ENCODE data around the gene GJA4. TPM values are rescaled to one million over a fixed set of nuclear protein-coding genes. Genes with fewer than 3 reads are reported as not detected.
"Not testable (repeated sequence)": the region's sequence is repeated elsewhere in the genome, so short reads cannot be mapped to it uniquely, and the experiment has no call there.

Gene GJA4
- polyA plus RNA-seq, 2 donors: 0.77 to 2.6 TPM

DNA sequence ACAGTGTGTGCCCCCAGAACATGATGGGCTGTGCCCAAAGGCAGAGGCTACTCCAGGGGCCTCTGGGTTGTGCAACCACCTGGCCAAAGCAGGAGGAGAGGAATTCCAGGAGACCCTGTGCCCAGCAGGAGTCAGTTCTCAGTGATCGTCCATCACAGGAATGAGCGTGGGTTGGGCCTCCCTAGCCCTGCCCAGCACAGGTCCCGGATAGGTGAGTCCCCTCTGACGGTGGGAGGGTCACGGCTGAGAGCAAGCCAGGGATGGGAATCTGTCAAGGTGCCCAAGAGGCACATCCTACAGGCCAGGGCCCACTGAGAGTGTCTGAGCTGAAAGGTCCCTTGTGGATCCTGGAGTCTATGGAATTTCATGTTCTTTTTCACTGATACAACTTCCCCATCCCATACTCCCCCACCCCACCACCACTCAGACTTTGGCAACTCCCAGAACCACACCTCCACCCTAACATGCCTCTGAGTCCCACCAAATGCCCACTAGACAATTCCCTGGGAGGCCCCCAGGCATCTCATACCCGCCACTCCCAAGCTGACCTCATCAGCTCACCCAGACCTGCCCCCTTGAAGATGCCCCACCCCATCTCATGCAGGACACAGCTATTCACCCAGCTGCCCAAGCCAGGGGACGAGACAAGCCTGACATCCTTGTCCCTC lies 30.2 kb upstream of the GJA4 start:
- Histone ChIP-seq H3K27ac (ENCODE audit: low read depth in 2 of 2, low read length in 1 of 2) (peak overlapping the region in 1 of 2 donors; percentile 62), H3K4me1 (ENCODE audit: control insufficient read depth in 2 of 2, insufficient read depth in 2 of 2, low read length in 1 of 2) (peaks cover 0 to 35% of the 10 kb centered on the region in 2 donors), H3K36me3 (ENCODE audit: control insufficient read depth in 2 of 2, insufficient read depth in 2 of 2, low read length in 1 of 2) (peaks cover 0 to 5% of the 10 kb centered on the region in 2 donors), H3K9me3 (ENCODE audit: control insufficient read depth in 2 of 2, insufficient read depth in 1 of 2, low read depth in 1 of 2, low read length in 1 of 2) (peaks cover 0 to 4% of the 10 kb centered on the region in 2 donors), H3K27me3 (ENCODE audit: control insufficient read depth in 1 of 2, insufficient read depth in 2 of 2, low read length in 2 of 2) (no peaks in the 10 kb centered on the region), H3K4me3 (ENCODE audit: low read depth in 1 of 2, low read length in 2 of 2) (no peak overlapping the region)
- WGBS, 2 donors: 62 to 64% methylated on average over 7 of the region's 7 CpGs

DNA sequence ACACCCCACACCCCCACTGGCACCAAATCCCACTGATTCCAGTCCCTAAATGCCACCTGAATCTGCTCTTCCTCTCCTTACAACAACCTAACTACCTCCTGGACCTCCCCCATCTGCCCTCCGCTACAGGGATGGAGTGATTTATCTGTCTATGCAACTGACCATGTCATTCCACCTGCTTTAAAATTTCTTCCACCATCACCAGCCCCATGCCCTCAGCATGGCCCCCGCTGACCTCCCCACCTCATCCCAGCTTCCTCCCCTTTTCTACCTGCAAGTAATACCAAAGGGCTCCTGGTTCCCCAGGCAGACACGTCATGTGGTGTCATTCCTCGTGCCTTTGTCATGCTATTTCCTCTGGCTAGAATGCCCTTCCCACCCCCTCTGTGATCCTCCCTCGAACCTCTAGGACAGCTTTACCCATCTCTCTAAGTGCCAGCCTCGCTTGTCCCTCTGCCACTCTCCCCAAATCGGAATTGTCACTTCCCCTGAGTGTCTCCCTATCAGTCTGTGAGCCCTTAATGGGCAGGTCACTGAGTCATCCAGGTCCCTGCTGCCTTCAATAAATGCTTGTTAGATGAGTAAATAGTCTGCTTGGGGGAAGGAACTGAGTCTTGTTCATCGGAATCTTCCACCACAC lies 29.5 kb upstream of the GJA4 start:
- H3K36me3 ChIP-seq (ENCODE audit: control insufficient read depth in 2 of 2, insufficient read depth in 2 of 2, low read length in 1 of 2): no peaks in the 10 kb centered on the region
- H3K4me1 ChIP-seq (ENCODE audit: control insufficient read depth in 2 of 2, insufficient read depth in 2 of 2, low read length in 1 of 2): peaks cover 0 to 29% of the 10 kb centered on the region in 2 donors
- WGBS, 2 donors: 45 to 49% methylated on average over 8 of the region's 8 CpGs
- H3K4me3 ChIP-seq (ENCODE audit: low read depth in 1 of 2, low read length in 2 of 2): no peak overlapping the region
- peak overlapping the region; percentile 75 to 78 for H3K27ac ChIP-seq (ENCODE audit: low read depth in 2 of 2, low read length in 1 of 2)
- H3K9me3 ChIP-seq (ENCODE audit: control insufficient read depth in 2 of 2, insufficient read depth in 1 of 2, low read depth in 1 of 2, low read length in 1 of 2): peaks cover 0 to 4% of the 10 kb centered on the region in 2 donors
- H3K27me3 ChIP-seq (ENCODE audit: control insufficient read depth in 1 of 2, insufficient read depth in 2 of 2, low read length in 2 of 2): no peaks in the 10 kb centered on the region

DNA sequence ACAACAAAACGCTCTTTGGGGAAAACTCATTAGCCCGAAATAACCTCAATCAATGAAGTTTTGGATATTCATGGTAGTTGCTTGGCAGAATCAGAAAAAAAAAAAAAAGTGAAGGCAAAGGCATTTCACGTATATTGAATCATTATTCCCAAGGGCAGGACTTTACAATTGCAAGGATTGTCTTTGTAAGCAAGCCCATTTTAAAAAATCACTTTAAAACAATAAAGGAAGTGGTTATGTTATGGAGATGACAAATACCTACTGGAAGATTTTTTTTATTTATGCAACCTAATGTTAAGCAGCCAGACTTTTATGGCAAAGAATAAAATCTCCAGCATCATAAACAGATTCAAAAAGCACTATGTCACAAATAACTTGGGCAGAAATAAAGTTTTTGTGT lies 23.9 kb upstream of the GJA4 start:
- 68 to 78% methylated on average over 3 of the region's 3 CpGs for WGBS, 2 donors

DNA sequence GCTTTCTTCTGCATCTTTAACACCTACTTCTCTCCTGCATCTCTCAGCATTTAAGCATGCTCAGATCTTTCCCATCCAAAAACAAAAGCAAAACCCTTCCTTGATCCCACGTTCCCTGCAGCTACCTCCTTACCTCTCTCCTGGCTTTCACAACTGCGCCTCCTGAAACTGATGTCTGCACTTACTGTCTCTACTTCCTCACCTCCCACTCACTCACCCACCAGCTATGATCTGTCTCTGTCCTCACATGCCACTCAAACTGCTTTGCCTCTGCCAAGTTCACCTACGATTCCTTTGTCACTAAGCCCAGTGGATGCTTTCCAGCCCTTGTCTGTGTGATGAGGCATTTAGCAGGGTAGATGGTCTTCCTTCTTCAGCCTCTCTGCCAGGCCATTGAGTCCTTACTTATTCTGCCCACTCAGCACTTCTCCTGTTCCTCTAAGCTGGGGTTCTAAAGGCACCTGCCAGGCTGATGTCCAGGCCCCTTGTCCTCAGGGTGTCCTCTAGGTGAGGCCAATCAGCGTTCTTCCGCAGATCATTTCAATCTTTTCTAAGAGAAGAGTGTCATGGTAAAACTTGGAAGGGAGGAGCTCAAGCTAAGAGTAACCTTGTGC lies 21.8 kb upstream of the GJA4 start:
- Histone ChIP-seq H3K27ac (ENCODE audit: low read depth in 2 of 2, low read length in 1 of 2) (no peak overlapping the region), H3K9me3 (ENCODE audit: control insufficient read depth in 2 of 2, insufficient read depth in 1 of 2, low read depth in 1 of 2, low read length in 1 of 2) (no peaks in the 10 kb centered on the region), H3K27me3 (ENCODE audit: control insufficient read depth in 1 of 2, insufficient read depth in 2 of 2, low read length in 2 of 2) (no peaks in the 10 kb centered on the region), H3K36me3 (ENCODE audit: control insufficient read depth in 2 of 2, insufficient read depth in 2 of 2, low read length in 1 of 2) (no peaks in the 10 kb centered on the region), H3K4me1 (ENCODE audit: control insufficient read depth in 2 of 2, insufficient read depth in 2 of 2, low read length in 1 of 2) (peaks cover 0 to 2% of the 10 kb centered on the region in 2 donors), H3K4me3 (ENCODE audit: low read depth in 1 of 2, low read length in 2 of 2) (no peak overlapping the region)
- 63 to 64% methylated on average over 5 of the region's 5 CpGs for WGBS, 2 donors

More for the DNA sequence above, 23.9 kb upstream of the GJA4 start:
- Histone ChIP-seq H3K4me3 (ENCODE audit: low read depth in 1 of 2, low read length in 2 of 2) (no peak overlapping the region), H3K27ac (ENCODE audit: low read depth in 2 of 2, low read length in 1 of 2) (no peak overlapping the region), H3K9me3 (ENCODE audit: control insufficient read depth in 2 of 2, insufficient read depth in 1 of 2, low read depth in 1 of 2, low read length in 1 of 2) (no peaks in the 10 kb centered on the region), H3K27me3 (ENCODE audit: control insufficient read depth in 1 of 2, insufficient read depth in 2 of 2, low read length in 2 of 2) (no peaks in the 10 kb centered on the region), H3K36me3 (ENCODE audit: control insufficient read depth in 2 of 2, insufficient read depth in 2 of 2, low read length in 1 of 2) (no peaks in the 10 kb centered on the region), H3K4me1 (ENCODE audit: control insufficient read depth in 2 of 2, insufficient read depth in 2 of 2, low read length in 1 of 2) (peaks cover 0 to 6% of the 10 kb centered on the region in 2 donors)

DNA sequence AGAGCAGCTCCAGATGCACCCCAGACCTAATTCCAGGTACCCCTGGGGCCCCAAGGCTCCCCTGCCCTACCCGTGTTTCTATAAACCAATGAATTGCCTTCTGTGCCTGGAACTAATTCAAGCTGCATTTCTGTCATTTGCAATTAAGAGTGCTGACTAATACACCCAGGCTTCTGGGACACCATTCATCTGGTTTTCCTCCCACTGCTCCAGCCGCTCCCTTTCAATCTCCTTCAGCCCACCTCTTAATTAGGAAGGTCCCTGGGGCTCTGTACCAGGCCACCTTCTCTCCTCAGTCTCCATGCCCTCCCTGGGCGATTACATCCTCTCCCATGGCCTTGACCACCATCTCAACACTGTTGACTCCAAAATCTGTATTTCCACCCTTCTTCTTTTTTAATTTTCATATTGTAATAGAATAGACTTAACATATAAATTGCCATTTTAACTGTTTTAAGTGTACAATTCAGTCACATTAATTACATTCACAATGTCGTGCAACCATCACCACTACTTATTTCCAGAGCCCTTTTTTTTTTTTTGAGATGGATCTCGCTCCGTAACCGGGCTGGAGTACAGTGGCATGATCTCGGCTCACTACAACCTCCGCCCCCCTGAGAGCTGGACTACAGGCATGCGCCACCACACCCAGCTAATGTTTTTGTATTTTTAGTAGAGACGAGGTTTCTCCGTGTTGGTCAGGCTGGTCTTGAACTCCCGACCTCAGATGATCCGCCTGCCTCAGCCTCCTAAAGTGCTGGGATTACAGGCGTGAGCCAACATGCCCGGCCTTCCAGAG lies 21.0 kb upstream of the GJA4 start:
- peaks cover 0 to 2% of the 10 kb centered on the region in 2 donors for H3K4me1 ChIP-seq (ENCODE audit: control insufficient read depth in 2 of 2, insufficient read depth in 2 of 2, low read length in 1 of 2)

DNA sequence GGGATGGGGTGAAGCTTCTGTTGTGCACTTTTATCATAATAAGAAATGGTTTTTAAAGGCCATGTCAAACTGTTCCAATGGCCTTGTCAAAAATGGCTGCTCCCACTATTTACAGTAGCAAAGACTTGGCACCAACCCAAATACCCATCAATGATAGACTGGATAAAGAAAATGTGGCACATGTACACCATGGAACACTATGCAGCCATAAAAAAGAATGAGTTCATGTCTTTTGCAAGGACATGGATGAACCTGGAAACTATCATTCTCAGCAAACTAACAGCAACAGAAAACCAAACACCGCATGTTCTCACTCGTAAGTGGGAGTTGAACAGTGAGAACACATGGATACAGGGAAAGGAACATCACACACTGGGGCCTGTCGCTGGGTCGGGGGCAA lies 19.7 kb upstream of the GJA4 start:
- WGBS, 2 donors: 87 to 96% methylated on average over 4 of the region's 4 CpGs
- H3K27me3 ChIP-seq (ENCODE audit: control insufficient read depth in 1 of 2, insufficient read depth in 2 of 2, low read length in 2 of 2); H3K27ac ChIP-seq (ENCODE audit: low read depth in 2 of 2, low read length in 1 of 2); H3K9me3 ChIP-seq (ENCODE audit: control insufficient read depth in 2 of 2, insufficient read depth in 1 of 2, low read depth in 1 of 2, low read length in 1 of 2); H3K4me3 ChIP-seq (ENCODE audit: low read depth in 1 of 2, low read length in 2 of 2); H3K36me3 ChIP-seq (ENCODE audit: control insufficient read depth in 2 of 2, insufficient read depth in 2 of 2, low read length in 1 of 2); H3K4me1 ChIP-seq (ENCODE audit: control insufficient read depth in 2 of 2, insufficient read depth in 2 of 2, low read length in 1 of 2): not testable (repeated sequence)

More for the DNA sequence above, 21.0 kb upstream of the GJA4 start:
- Histone ChIP-seq H3K27ac (ENCODE audit: low read depth in 2 of 2, low read length in 1 of 2) (no peak overlapping the region), H3K27me3 (ENCODE audit: control insufficient read depth in 1 of 2, insufficient read depth in 2 of 2, low read length in 2 of 2) (no peaks in the 10 kb centered on the region), H3K4me3 (ENCODE audit: low read depth in 1 of 2, low read length in 2 of 2) (no peak overlapping the region), H3K36me3 (ENCODE audit: control insufficient read depth in 2 of 2, insufficient read depth in 2 of 2, low read length in 1 of 2) (no peaks in the 10 kb centered on the region), H3K9me3 (ENCODE audit: control insufficient read depth in 2 of 2, insufficient read depth in 1 of 2, low read depth in 1 of 2, low read length in 1 of 2) (no peaks in the 10 kb centered on the region)
- WGBS, 2 donors: 80 to 81% methylated on average over 16 of the region's 16 CpGs

DNA sequence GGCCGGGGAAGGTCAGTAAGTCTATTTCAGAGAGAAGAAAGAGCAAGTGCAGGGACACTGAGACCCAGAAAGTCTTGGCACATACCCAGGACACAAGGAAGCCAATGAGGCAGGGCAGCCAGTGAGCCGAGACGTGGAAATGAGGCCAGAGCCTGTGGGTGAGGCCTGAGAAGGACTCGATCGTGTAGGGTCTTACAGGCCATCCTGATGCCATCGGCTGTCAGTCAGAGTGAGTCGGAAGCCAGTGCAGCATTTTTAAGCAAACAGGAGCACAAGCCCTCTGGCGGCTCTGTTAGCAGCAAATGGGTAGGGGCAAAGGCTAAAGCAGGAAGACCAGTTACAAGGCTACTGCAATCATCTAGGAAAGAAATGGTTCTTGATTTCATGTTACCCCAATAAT lies 17.8 kb upstream of the GJA4 start:
- 69 to 77% methylated on average over 8 of the region's 8 CpGs for WGBS, 2 donors
- Histone ChIP-seq H3K36me3 (ENCODE audit: control insufficient read depth in 2 of 2, insufficient read depth in 2 of 2, low read length in 1 of 2) (no peaks in the 10 kb centered on the region), H3K27me3 (ENCODE audit: control insufficient read depth in 1 of 2, insufficient read depth in 2 of 2, low read length in 2 of 2) (no peaks in the 10 kb centered on the region), H3K27ac (ENCODE audit: low read depth in 2 of 2, low read length in 1 of 2) (no peak overlapping the region), H3K4me1 (ENCODE audit: control insufficient read depth in 2 of 2, insufficient read depth in 2 of 2, low read length in 1 of 2) (peaks cover 0 to 9% of the 10 kb centered on the region in 2 donors), H3K4me3 (ENCODE audit: low read depth in 1 of 2, low read length in 2 of 2) (no peak overlapping the region), H3K9me3 (ENCODE audit: control insufficient read depth in 2 of 2, insufficient read depth in 1 of 2, low read depth in 1 of 2, low read length in 1 of 2) (no peaks in the 10 kb centered on the region)

DNA sequence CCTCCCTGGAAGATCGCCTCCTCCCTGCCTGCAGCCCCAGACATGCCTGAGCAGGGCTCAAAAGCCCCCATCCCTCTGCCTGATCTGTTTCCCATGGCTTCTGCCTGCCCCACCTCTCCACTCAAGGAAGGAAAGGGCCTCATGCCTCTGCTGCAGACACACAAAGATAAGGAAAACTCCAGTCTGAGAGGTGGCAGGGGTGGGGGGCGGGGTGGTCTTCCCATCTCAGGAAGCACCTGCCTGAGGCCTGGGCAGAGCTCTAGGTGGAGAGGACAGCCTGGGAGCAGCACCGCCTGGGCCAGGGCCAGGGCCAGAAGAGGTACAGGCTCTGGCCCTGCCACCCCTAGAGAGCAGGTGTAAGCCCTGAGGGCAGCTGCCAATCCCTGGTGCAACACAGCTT lies 15.9 kb upstream of the GJA4 start:
- Histone ChIP-seq H3K27me3 (ENCODE audit: control insufficient read depth in 1 of 2, insufficient read depth in 2 of 2, low read length in 2 of 2) (no peaks in the 10 kb centered on the region), H3K36me3 (ENCODE audit: control insufficient read depth in 2 of 2, insufficient read depth in 2 of 2, low read length in 1 of 2) (no peaks in the 10 kb centered on the region), H3K9me3 (ENCODE audit: control insufficient read depth in 2 of 2, insufficient read depth in 1 of 2, low read depth in 1 of 2, low read length in 1 of 2) (no peaks in the 10 kb centered on the region), H3K27ac (ENCODE audit: low read depth in 2 of 2, low read length in 1 of 2) (no peak overlapping the region), H3K4me3 (ENCODE audit: low read depth in 1 of 2, low read length in 2 of 2) (no peak overlapping the region), H3K4me1 (ENCODE audit: control insufficient read depth in 2 of 2, insufficient read depth in 2 of 2, low read length in 1 of 2) (peaks cover 4 to 13% of the 10 kb centered on the region in 2 donors)
- WGBS, 2 donors: 53 to 60% methylated on average over 3 of the region's 3 CpGs

DNA sequence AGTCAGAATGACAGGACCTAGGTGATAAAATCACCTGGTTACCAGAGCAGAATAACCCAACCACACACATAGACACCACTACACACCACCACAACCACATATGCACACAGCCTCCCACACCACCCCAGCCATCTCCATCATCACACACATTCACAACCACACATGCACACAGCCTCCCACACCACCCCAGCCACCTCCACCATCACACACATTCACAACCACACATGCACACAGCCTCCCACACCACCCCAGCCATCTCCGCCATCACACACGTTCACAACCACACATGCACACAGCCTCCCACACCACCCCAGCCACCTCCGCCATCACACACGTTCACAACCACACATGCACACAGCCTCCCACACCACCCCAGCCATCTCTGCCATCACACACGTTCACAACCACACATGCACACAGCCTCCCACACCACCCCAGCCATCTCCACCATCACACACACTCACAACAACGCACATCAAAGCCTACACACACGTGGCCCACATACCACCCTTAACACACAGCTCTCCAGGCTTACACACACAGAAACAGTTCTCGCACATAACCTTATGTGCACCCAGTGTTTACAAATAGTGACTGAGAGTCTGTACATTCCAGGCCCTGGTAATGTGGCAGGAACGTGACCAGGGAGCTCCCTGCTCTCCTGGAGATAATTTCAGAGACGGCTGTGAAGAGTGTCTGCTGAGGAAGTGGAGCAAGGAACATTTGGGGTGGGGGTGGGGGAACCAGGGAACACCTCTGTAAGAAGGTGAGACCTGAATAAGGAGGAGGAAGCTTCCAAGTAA lies 15.1 kb upstream of the GJA4 start:
- WGBS, 2 donors: 57 to 78% methylated on average over 10 of the region's 10 CpGs
- no peak overlapping the region for H3K4me3 ChIP-seq (ENCODE audit: low read depth in 1 of 2, low read length in 2 of 2)
- no peaks in the 10 kb centered on the region for H3K9me3 ChIP-seq (ENCODE audit: control insufficient read depth in 2 of 2, insufficient read depth in 1 of 2, low read depth in 1 of 2, low read length in 1 of 2)
- no peak overlapping the region for H3K27ac ChIP-seq (ENCODE audit: low read depth in 2 of 2, low read length in 1 of 2)
- no peaks in the 10 kb centered on the region for H3K36me3 ChIP-seq (ENCODE audit: control insufficient read depth in 2 of 2, insufficient read depth in 2 of 2, low read length in 1 of 2)
- H3K27me3 ChIP-seq (ENCODE audit: control insufficient read depth in 1 of 2, insufficient read depth in 2 of 2, low read length in 2 of 2): no peaks in the 10 kb centered on the region
- H3K4me1 ChIP-seq (ENCODE audit: control insufficient read depth in 2 of 2, insufficient read depth in 2 of 2, low read length in 1 of 2): peaks cover 4 to 13% of the 10 kb centered on the region in 2 donors

Data from esophagus (tissue), 2 donors.